ENCODE measurements around the gene MSANTD3. TPM values are rescaled to one million over a fixed set of nuclear protein-coding genes. Genes with fewer than 3 reads are reported as not detected.

Gene MSANTD3
- total RNA-seq, 3 donors from 2014 or later (not counting 1 experiment from before 2014, with no cell fraction given): 11.3 to 15.6 (median 14.2) TPM

DNA sequence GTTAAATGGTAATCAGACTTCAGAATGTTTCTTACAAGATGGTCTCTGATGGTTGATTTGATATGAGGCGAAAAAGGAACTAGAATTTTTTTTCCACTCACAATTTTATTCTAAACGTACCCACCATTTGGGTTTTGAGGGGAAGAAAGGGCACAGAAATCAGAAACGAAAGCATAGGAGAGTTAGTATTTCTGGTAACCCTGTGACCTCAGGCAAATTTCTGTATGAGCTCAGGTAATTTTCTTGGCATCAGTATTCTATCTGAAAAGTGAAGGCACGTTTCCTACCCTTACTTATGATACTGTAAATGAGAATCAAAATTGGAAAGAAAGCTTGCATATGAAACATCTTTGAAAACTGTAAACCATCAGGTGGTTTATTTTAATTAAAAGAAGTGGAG, 72.5 kb downstream of the MSANTD3 start:
- no peaks in the 10 kb centered on the region for H3K27me3 ChIP-seq (ENCODE audit: control insufficient read depth, insufficient read depth, low read length)
- TF ChIP-seq, protein P1, sequence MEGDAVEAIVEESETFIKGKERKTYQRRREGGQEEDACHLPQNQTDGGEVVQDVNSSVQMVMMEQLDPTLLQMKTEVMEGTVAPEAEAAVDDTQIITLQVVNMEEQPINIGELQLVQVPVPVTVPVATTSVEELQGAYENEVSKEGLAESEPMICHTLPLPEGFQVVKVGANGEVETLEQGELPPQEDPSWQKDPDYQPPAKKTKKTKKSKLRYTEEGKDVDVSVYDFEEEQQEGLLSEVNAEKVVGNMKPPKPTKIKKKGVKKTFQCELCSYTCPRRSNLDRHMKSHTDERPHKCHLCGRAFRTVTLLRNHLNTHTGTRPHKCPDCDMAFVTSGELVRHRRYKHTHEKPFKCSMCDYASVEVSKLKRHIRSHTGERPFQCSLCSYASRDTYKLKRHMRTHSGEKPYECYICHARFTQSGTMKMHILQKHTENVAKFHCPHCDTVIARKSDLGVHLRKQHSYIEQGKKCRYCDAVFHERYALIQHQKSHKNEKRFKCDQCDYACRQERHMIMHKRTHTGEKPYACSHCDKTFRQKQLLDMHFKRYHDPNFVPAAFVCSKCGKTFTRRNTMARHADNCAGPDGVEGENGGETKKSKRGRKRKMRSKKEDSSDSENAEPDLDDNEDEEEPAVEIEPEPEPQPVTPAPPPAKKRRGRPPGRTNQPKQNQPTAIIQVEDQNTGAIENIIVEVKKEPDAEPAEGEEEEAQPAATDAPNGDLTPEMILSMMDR (IDR thresholded peaks at IDR 0.05): no peak
- intact Hi-C loops (cut with micrococcal nuclease): no loop called here
- H3K27me3 Mint-ChIP-seq (ENCODE audit: low read depth in 2 of 2): peaks cover 0 to 3% of the 10 kb centered on the region in 2 donors
- DNase-seq: no peak
- H3K4me3 Mint-ChIP-seq: no peak overlapping the region
- H3K27ac ChIP-seq (ENCODE audit: low read length): no peak overlapping the region
- H3K9me3 Mint-ChIP-seq: no peaks in the 10 kb centered on the region
- no peaks in the 10 kb centered on the region for H3K36me3 ChIP-seq (ENCODE audit: control insufficient read depth, insufficient read depth, low read length)
- H3K9me3 ChIP-seq (ENCODE audit: control insufficient read depth, insufficient read depth, low read length): no peaks in the 10 kb centered on the region
- no peak overlapping the region for H3K27ac Mint-ChIP-seq
- no peaks in the 10 kb centered on the region for H3K36me3 Mint-ChIP-seq
- H3K4me1 Mint-ChIP-seq: no peaks in the 10 kb centered on the region
- ATAC-seq: no peak
- no peaks in the 10 kb centered on the region for H3K4me1 ChIP-seq (ENCODE audit: control insufficient read depth, insufficient read depth, low read length)
- 33% methylated on average over 1 of the region's 4 CpGs for WGBS (ENCODE audit: insufficient coverage)
- no peak overlapping the region for H3K4me3 ChIP-seq (ENCODE audit: low read length)

DNA sequence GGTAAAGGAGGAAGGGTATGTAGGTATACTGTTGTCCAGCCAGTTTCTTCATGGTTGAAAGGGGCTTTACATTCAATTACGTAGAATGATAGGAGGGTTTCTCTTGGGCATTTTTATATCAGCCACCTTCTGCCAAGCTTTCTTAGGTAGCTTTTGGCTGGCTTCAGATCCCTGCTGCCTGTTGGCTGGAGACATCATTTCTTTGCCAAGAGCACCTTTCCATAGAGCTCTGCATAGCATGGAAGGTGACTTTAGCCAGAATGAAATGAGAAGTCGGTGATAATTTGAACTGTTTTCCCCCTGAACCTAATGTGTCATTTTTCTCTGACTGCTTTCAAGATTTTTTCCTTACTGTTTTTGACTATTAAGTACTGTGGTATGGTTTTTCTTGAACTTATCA, 72.9 kb downstream of the MSANTD3 start:
- Mint-ChIP-seq H3K36me3 (no peaks in the 10 kb centered on the region), H3K27ac (no peak overlapping the region), H3K27me3 (ENCODE audit: low read depth in 2 of 2) (peaks cover 0 to 3% of the 10 kb centered on the region in 2 donors), H3K4me3 (no peak overlapping the region), H3K9me3 (no peaks in the 10 kb centered on the region), H3K4me1 (no peaks in the 10 kb centered on the region)
- Histone ChIP-seq H3K27ac (ENCODE audit: low read length) (no peak overlapping the region), H3K27me3 (ENCODE audit: control insufficient read depth, insufficient read depth, low read length) (no peaks in the 10 kb centered on the region), H3K36me3 (ENCODE audit: control insufficient read depth, insufficient read depth, low read length) (no peaks in the 10 kb centered on the region), H3K4me1 (ENCODE audit: control insufficient read depth, insufficient read depth, low read length) (no peaks in the 10 kb centered on the region), H3K4me3 (ENCODE audit: low read length) (no peak overlapping the region), H3K9me3 (ENCODE audit: control insufficient read depth, insufficient read depth, low read length) (no peaks in the 10 kb centered on the region)
- DNase-seq: no peak
- TF ChIP-seq, protein P1 (IDR thresholded peaks at IDR 0.05): no peak
- 64% methylated on average over 2 of the region's 2 CpGs for WGBS (ENCODE audit: insufficient coverage)
- intact Hi-C loops (cut with micrococcal nuclease): no loop called here
- no peak for ATAC-seq

Other genes starting within 250 kb of the MSANTD3 start
- gene TEX10, start 74.2 kb upstream of the MSANTD3 start, total RNA-seq: 10 to 100 TPM; 11.1 to 15.9 (median 13.2) TPM
- under 1 TPM in 1 of 3 donors, not detected in 2; 0.18 TPM for gene TMEFF1, start 46.0 kb downstream of the MSANTD3 start, total RNA-seq
- gene CAVIN4, start 150.9 kb downstream of the MSANTD3 start, total RNA-seq: under 1 TPM; 0.21 to 0.63 (median 0.41) TPM